ENCODE data around the gene AMACR.

AMACR gene

DNA sequence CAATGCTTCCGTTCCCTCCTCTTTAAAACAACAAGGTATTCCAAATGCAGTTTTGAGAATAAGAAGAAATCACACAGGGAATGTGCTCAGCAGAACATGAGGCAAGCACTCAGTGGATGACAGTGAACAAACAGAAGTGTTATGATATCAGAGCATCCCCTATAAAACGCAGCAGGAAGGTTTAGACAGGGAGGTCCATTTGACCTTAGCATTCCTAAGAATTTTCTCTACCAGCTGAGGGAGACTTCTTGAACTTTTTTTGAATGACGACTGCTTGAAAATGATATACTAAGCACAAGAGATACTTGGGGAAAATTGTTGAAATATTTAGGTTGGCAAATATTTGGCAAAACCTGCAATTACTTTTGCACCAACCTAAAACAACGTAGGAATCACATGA lies 3.9 kb downstream of the AMACR start:
- no peak for FAIRE-seq
- TF ChIP-seq POLR2A (IDR thresholded peaks at IDR 0.05; ENCODE audit: low read depth, low read length) (no peak), TAF1 (IDR thresholded peaks at IDR 0.05; ENCODE audit: borderline replicate concordance, low read depth, low read length) (no peak), POLR2AphosphoS5 (IDR thresholded peaks at IDR 0.05; ENCODE audit: low read depth, low read length) (no peak)
- DNase-seq (ENCODE audit: insufficient read length) = no peak

GRCh38 chr5:34002629-34003328 lies 5.1 kb downstream of the AMACR start:
- TF ChIP-seq POLR2AphosphoS5 (IDR thresholded peaks at IDR 0.05; ENCODE audit: low read depth, low read length) (no peak), POLR2A (IDR thresholded peaks at IDR 0.05; ENCODE audit: low read depth, low read length) (no peak), TAF1 (IDR thresholded peaks at IDR 0.05; ENCODE audit: borderline replicate concordance, low read depth, low read length) (no peak)
- no peak for FAIRE-seq
- DNase-seq (ENCODE audit: insufficient read length) = no peak

GRCh38 chr5:34001241-34001841 lies 6.5 kb downstream of the AMACR start:
- TF ChIP-seq POLR2AphosphoS5 (IDR thresholded peaks at IDR 0.05; ENCODE audit: low read depth, low read length) (no peak), POLR2A (IDR thresholded peaks at IDR 0.05; ENCODE audit: low read depth, low read length) (no peak), TAF1 (IDR thresholded peaks at IDR 0.05; ENCODE audit: borderline replicate concordance, low read depth, low read length) (no peak)
- FAIRE-seq (no peak), DNase-seq (ENCODE audit: insufficient read length) (no peak)

- FAIRE-seq (no peak), DNase-seq (ENCODE audit: insufficient read length) (no peak)
- TF ChIP-seq POLR2AphosphoS5 (IDR thresholded peaks at IDR 0.05; ENCODE audit: low read depth, low read length) (no peak), TAF1 (IDR thresholded peaks at IDR 0.05; ENCODE audit: borderline replicate concordance, low read depth, low read length) (no peak), POLR2A (IDR thresholded peaks at IDR 0.05; ENCODE audit: low read depth, low read length) (no peak)
Measured at GRCh38 chr5:33999978-34000377, 7.9 kb downstream of the AMACR start.

DNA sequence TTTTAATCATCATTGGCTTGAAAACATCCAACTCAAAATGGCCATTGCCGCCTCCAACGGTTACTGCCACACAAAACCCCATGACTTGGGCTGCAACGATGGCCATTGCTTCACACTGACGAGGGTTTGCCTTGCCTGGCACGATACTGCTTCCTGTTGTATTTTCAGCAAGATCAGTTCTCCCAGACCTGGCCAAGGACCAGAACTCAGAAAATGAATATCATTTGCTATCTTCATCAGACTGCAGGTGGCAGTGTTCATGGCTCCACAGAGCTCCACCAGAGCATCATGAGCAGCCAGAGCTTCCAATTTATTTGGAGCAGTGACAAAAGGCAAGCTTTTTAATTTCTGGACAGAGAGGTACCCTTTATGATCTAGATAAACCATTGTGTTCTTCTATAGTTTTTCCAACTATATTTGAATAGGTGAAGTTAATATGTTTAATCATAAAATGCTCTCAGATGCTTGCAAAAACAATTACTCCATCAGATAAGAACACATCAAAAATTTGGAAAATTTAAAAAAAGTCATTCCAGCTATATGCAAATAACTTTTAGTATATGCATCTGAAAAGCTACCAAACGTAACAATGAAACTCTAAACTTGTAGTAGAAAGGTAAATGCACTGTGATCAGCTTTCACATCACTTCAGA lies 10.4 kb downstream of the AMACR start:
- FAIRE-seq = peak; percentile 67

GRCh38 chr5:33995865-33996264 lies 12.0 kb downstream of the AMACR start:
- FAIRE-seq (no peak), DNase-seq (ENCODE audit: insufficient read length) (no peak)
- TF ChIP-seq TAF1 (IDR thresholded peaks at IDR 0.05; ENCODE audit: borderline replicate concordance, low read depth, low read length) = no peak
- TF ChIP-seq POLR2AphosphoS5 (IDR thresholded peaks at IDR 0.05; ENCODE audit: low read depth, low read length) = no peak
- no peak for TF ChIP-seq POLR2A (IDR thresholded peaks at IDR 0.05; ENCODE audit: low read depth, low read length)

More for the DNA sequence above, 10.4 kb downstream of the AMACR start:
- TF ChIP-seq POLR2A (IDR thresholded peaks at IDR 0.05; ENCODE audit: low read depth, low read length) = no peak
- TF ChIP-seq TAF1 (IDR thresholded peaks at IDR 0.05; ENCODE audit: borderline replicate concordance, low read depth, low read length) = no peak
- TF ChIP-seq POLR2AphosphoS5 (IDR thresholded peaks at IDR 0.05; ENCODE audit: low read depth, low read length) = no peak
- DNase-seq (ENCODE audit: insufficient read length) = no peak

GRCh38 chr5:33994845-33995244 lies 13.0 kb downstream of the AMACR start:
- no peak for TF ChIP-seq TAF1 (IDR thresholded peaks at IDR 0.05; ENCODE audit: borderline replicate concordance, low read depth, low read length)
- no peak for TF ChIP-seq POLR2AphosphoS5 (IDR thresholded peaks at IDR 0.05; ENCODE audit: low read depth, low read length)
- TF ChIP-seq POLR2A (IDR thresholded peaks at IDR 0.05; ENCODE audit: low read depth, low read length) = no peak
- DNase-seq (ENCODE audit: insufficient read length) (no peak), FAIRE-seq (no peak)

DNA sequence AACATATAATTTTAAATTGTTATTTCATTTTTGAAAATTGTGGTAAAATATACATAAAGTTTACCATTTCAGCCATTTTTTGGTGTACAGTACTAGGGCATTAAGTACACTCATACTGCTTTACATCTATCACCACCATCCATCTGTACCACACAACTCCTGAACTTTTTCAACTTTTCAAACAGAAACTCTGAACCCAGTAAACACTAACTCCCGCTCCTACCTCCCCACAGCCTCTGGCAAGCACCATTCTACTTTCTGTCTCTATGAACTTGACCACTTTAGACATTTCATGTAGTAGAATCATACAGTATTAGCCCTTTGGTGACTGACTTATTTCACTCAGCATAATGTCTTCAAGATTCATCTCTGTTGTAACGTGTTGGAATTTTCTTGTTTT lies 15.0 kb downstream of the AMACR start:
- FAIRE-seq = no peak
- TF ChIP-seq POLR2AphosphoS5 (IDR thresholded peaks at IDR 0.05; ENCODE audit: low read depth, low read length) = no peak
- TF ChIP-seq TAF1 (IDR thresholded peaks at IDR 0.05; ENCODE audit: borderline replicate concordance, low read depth, low read length) = no peak
- no peak for TF ChIP-seq POLR2A (IDR thresholded peaks at IDR 0.05; ENCODE audit: low read depth, low read length)
- no peak for DNase-seq (ENCODE audit: insufficient read length)

GRCh38 chr5:33985447-33985846 lies 22.4 kb downstream of the AMACR start:
- TF ChIP-seq TAF1 (IDR thresholded peaks at IDR 0.05; ENCODE audit: borderline replicate concordance, low read depth, low read length) (no peak), POLR2A (IDR thresholded peaks at IDR 0.05; ENCODE audit: low read depth, low read length) (no peak), POLR2AphosphoS5 (IDR thresholded peaks at IDR 0.05; ENCODE audit: low read depth, low read length) (no peak)
- no peak for FAIRE-seq
- no peak for DNase-seq (ENCODE audit: insufficient read length)

GRCh38 chr5:33984671-33985124 lies 23.2 kb downstream of the AMACR start, which contains the start of gene SLC45A2:
Gene SLC45A2 (minus strand): TSS chr5:33984693. CDS start chr5:33984583, 110 bp downstream.
- FAIRE-seq = no peak
- DNase-seq (ENCODE audit: insufficient read length) = no peak

DNA sequence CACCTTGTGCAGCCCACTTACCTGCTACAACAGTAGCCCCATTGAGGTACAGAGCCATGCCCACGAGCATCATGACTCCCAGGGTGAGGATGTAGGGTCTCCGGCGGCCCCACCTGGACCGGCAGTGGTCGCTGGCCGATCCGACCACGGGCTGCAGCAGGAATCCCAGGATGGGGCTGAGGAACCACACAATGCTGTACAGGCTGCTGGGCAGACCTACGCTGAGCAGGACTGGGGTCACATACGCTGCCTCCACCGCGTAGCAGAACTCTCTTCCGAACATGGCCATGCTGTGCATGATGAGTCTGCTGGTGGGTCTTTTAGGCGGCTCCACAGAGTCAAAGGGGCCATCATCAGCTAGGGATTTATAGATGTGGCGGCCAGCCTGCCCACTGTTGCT lies 23.7 kb downstream of the AMACR start:
- no peak for FAIRE-seq
- TF ChIP-seq TAF1 (IDR thresholded peaks at IDR 0.05; ENCODE audit: borderline replicate concordance, low read depth, low read length) (no peak), POLR2AphosphoS5 (IDR thresholded peaks at IDR 0.05; ENCODE audit: low read depth, low read length) (no peak), POLR2A (IDR thresholded peaks at IDR 0.05; ENCODE audit: low read depth, low read length) (no peak)
- no peak for DNase-seq (ENCODE audit: insufficient read length)

More at GRCh38 chr5:33984671-33985124, 23.2 kb downstream of the AMACR start, which contains the start of gene SLC45A2:
- TF ChIP-seq POLR2A (IDR thresholded peaks at IDR 0.05; ENCODE audit: low read depth, low read length) = no peak

All from GM12892 (cell line).